Psoas muscle (tissue), 8 donors: ENCODE results near the gene ISG20L2. TPM values are rescaled to one million over a fixed set of nuclear protein-coding genes. Genes with fewer than 3 reads are reported as not detected.
A peak's percentile ranks its signal among the peaks of the same experiment; 100 is the strongest.

Experiments
- ATAC-seq, 4 donors: fragments of 200-7000 bp; cut with Tn5 transposase; one replicate each; pipeline ENCODE4 v1.9.1; 2020; ENCODE audit warnings: moderate library complexity in 3 of 4, mild to moderate bottlenecking in 2 of 4
- DNase-seq, 2 donors: peaks; one replicate each; pipeline ENCODE4 v3.0.0-alpha.2; 2020
- H3K27ac ChIP-seq: fragments of 200-600 bp; one replicate; pipeline ENCODE4 v1.8.0; 2022
- H3K27me3 ChIP-seq, 3 donors: fragments of 200-600 bp in 1 of 3; one replicate each; pipeline versions ENCODE4 v1.6.1 to v1.8.0; 2013 to 2022; ENCODE audit warnings: low read length in 2 of 3, mild to moderate bottlenecking in 2 of 3, moderate library complexity in 1 of 3; ENCODE audit not compliant: insufficient read depth in 3 of 3
- H3K36me3 ChIP-seq, 2 donors: fragments of 200-600 bp in 1 of 2; one replicate each; pipeline versions ENCODE4 v1.6.1 to v1.8.0; 2013 to 2022; ENCODE audit warnings: low read depth in 1 of 2, mild to moderate bottlenecking in 1 of 2, moderate library complexity in 1 of 2; ENCODE audit not compliant: insufficient read depth in 1 of 2
- H3K4me1 ChIP-seq: fragments of 200-600 bp; one replicate; pipeline ENCODE4 v1.8.0; 2022
- H3K4me3 ChIP-seq: fragments of 200-600 bp; one replicate; pipeline ENCODE4 v1.8.0; 2022; ENCODE audit warnings: mild to moderate bottlenecking
- H3K9me3 ChIP-seq: fragments of 200-600 bp; one replicate; pipeline ENCODE4 v1.8.0; 2022
- CTCF ChIP-seq: fragments of 200-600 bp; IDR thresholded peaks from one replicate; pipeline ENCODE4 v1.8.0; 2022; ENCODE audit warnings: antibody characterized with exemption
- WGBS, 3 donors: extraction: QIAGEN DNeasy Blood & Tissue Kit; methylation state at CpG; one replicate each; pipeline versions ENCODE4 v1.1.6 to v1.1.7; 2013; 5-methylcytosine and 5-hydroxymethylcytosine counted together
- intact Hi-C, 2 donors: fragments of 100-400 bp; cut with DNase I; formaldehyde crosslinking; loops; one replicate each; pipeline versions ENCODE4 v1.11.0 to v1.14.2; 2022
- polyA plus RNA-seq, 3 donors: library from polyadenylated mRNA; stranded (reverse); fragments of 200-250 nt; gene quantifications; one replicate each; pipeline ENCODE4 v1.2.3, GENCODE V29; 2013
- total RNA-seq, 4 donors: library from RNA; stranded (reverse); fragmentation: NEBNext Ultra II Directional in 2 of 4; extraction: Animal tissue kit (Norgen Biotek cat#: 25700) in 2 of 4; gene quantifications; one replicate each; pipeline versions ENCODE4 v1.2.1 to v1.2.4, GENCODE V29; 2021 to 2023
- donor health status: healthy with polysubstance abuse.
- donor health status: DM: no; HTN: no; CAD: no; lungs with moderate emphysema.
- donor health status: Bipolar disorder and iron deficiency.
- donor health status: healthy.
- donor health status: DM: yes; HTN: yes; CAD: no.
- donor health status: DM: no; HTN: no; CAD: no.
- donor health status: DM: no; HTN: no; CAD: no.
- donor health status: DM: yes; HTN: yes; CAD: no.

ISG20L2 gene
- total and polyA plus RNA-seq, 7 donors: 7.4 to 20.4 (median 18.2) TPM

GRCh38 chr1:156721131-156721530, 7.4 kb downstream of the ISG20L2 start:
- WGBS, 3 donors: 65 to 76% (median 66%) methylated on average over 2 of the region's 2 CpGs
- H3K27me3 ChIP-seq: no peaks in the 10 kb centered on the region
- intact Hi-C loops: no loop called here
- ATAC-seq: no peak
- no peak overlapping the region for H3K4me3 ChIP-seq
- H3K27ac ChIP-seq: no peak overlapping the region
- H3K4me1 ChIP-seq: peaks cover 19% of the 10 kb centered on the region
- no peaks in the 10 kb centered on the region for H3K9me3 ChIP-seq
- peaks cover 7 to 45% of the 10 kb centered on the region in 2 donors for H3K36me3 ChIP-seq
- TF ChIP-seq CTCF: no peak
- no peak for DNase-seq

GRCh38 chr1:156717351-156717750, 11.2 kb downstream of the ISG20L2 start:
- Histone ChIP-seq H3K36me3 (peaks cover 0 to 18% of the 10 kb centered on the region in 2 donors), H3K4me1 (no peaks in the 10 kb centered on the region), H3K27ac (no peak overlapping the region), H3K27me3 (no peaks in the 10 kb centered on the region), H3K4me3 (no peak overlapping the region), H3K9me3 (no peaks in the 10 kb centered on the region)
- ATAC-seq (no peak), DNase-seq (no peak)
- WGBS, 3 donors: 80 to 83% (median 80%) methylated on average over 4 of the region's 4 CpGs
- TF ChIP-seq CTCF: no peak
- intact Hi-C loops: loop anchor here in 1 of 2 donors (10.0 kb wide), 1 partner anchor 167 kb away; no protein-coding TSS in a partner anchor

GRCh38 chr1:156714830-156715229, 13.7 kb downstream of the ISG20L2 start:
- no peak overlapping the region for H3K27ac ChIP-seq
- 75 to 79% (median 78%) methylated on average over 3 of the region's 3 CpGs for WGBS, 3 donors
- no peaks in the 10 kb centered on the region for H3K36me3 ChIP-seq
- no peaks in the 10 kb centered on the region for H3K27me3 ChIP-seq
- intact Hi-C loops: loop anchor here in 1 of 2 donors (10.0 kb wide), 1 partner anchor 170 kb away; no protein-coding TSS in a partner anchor
- ATAC-seq: no peak
- no peak for DNase-seq
- H3K4me1 ChIP-seq: no peaks in the 10 kb centered on the region
- no peak for TF ChIP-seq CTCF
- no peak overlapping the region for H3K4me3 ChIP-seq
- no peaks in the 10 kb centered on the region for H3K9me3 ChIP-seq

GRCh38 chr1:156712626-156713025, 15.9 kb downstream of the ISG20L2 start:
- no peak for TF ChIP-seq CTCF
- H3K27me3 ChIP-seq: no peaks in the 10 kb centered on the region
- ATAC-seq (no peak), DNase-seq (peak in 1 of 2 donors; percentile 18)
- H3K4me3 ChIP-seq: no peak overlapping the region
- H3K4me1 ChIP-seq: no peaks in the 10 kb centered on the region
- 55 to 69% (median 68%) methylated on average over 3 of the region's 3 CpGs for WGBS, 3 donors
- H3K9me3 ChIP-seq: no peaks in the 10 kb centered on the region
- no peak overlapping the region for H3K27ac ChIP-seq
- no peaks in the 10 kb centered on the region for H3K36me3 ChIP-seq
- intact Hi-C loops: loop anchor here in 1 of 2 donors (10.0 kb wide), 1 partner anchor 172 kb away; no protein-coding TSS in a partner anchor
